CD4-positive, alpha-beta T cell treated with Interleukin-2 at 100 ng/mL for 4 hours (primary cell): ENCODE data around the gene CCDC136.

Experiments
- DNase-seq: peaks from one replicate; pipeline ENCODE4 v3.0.0-alpha.2; 2020; ENCODE audit warnings: low spot score

CCDC136 gene

DNA sequence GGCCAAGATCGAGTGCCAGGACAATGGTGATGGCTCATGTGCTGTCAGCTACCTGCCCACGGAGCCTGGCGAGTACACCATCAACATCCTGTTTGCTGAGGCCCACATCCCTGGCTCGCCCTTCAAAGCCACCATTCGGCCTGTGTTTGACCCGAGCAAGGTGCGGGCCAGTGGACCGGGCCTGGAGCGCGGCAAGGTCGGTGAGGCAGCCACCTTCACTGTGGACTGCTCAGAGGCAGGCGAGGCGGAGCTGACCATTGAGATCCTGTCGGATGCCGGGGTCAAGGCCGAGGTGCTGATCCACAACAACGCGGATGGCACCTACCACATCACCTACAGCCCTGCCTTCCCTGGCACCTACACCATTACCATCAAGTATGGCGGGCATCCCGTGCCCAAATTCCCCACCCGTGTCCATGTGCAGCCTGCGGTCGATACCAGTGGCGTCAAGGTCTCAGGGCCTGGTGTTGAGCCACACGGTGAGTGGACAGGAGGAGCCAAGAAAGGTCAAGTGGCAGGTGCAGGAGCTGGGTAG, 53.1 kb downstream of the CCDC136 start:
- DNase-seq, result no peak

DNA sequence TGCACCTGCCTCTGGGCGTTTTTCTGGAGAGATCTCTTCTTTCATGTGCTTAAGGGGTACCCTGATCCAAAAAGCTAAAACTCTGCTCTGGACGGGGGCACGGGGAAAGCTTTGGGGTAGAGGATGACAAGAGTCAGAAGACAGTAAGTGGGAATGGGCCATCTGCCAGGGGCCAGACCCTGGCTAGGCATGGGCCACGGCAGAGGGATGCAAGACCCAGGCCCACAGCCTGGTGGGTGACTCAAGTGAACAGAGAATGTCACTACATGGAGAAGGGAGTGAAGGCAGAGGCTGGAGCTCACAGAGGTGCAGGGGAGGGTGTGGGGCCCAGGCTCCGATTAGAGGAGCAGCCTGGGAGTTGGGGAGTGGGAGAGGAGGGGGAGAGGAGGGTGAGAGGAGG, 53.7 kb downstream of the CCDC136 start:
- no peak for DNase-seq

DNA sequence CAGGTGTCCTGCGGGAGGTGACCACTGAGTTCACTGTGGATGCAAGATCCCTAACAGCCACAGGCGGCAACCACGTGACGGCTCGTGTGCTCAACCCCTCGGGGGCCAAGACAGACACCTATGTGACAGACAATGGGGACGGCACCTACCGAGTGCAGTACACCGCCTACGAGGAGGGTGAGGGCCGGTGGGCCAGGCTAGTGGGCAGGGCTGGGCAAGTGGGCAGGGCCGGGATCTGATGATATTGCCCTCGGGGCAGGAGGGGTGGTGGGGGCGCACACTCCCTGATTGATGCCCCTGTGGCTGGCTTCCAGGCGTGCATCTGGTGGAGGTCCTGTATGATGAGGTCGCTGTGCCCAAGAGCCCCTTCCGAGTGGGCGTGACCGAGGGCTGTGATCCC, 54.2 kb downstream of the CCDC136 start:
- no peak for DNase-seq

DNA sequence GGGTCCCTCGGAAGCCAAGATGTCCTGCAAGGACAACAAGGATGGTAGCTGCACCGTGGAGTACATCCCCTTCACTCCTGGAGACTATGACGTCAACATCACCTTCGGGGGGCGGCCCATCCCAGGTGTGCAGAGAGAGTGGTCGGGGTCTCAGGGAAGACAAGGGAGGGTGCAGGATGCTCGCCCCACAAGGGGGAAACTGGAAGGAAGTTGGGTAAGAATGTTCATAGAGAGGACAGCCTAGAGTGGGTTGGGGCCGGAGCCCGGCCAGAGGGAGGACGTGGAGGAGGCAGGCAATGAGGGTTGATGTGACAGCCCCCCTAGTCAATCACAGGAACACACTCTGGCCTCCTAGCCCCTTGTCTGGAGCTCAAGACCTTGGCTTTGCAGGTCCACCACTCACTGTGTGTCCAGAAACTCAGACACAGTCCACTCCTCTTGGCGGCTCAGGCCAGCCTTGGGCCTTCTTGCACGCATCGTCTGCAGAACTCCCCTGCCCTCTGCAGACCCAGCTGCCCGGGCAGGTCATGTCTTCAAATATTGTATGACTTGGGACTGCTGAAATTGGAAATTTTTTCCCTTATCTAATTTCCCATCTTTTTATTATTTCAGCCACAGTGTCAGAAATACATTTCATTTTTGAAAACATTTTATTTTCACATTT, 55.1 kb downstream of the CCDC136 start:
- no peak for DNase-seq

DNA sequence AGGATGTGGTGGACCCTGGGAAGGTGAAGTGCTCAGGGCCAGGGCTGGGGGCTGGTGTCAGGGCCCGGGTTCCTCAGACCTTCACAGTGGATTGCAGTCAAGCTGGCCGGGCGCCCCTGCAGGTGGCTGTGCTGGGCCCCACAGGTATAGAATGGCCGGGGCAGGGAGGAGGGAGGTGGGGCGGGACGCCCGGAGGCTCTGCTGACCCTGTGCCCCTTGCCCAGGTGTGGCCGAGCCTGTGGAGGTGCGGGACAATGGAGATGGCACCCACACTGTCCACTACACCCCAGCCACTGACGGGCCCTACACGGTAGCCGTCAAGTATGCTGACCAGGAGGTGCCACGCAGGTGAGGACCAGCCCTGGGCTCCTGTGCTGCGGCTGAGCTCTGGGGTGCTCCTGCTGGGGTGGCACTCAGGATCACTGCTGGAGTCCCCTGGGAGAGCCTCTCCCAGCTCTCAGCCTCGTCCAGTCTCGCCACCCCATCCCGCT, 56.0 kb downstream of the CCDC136 start:
- no peak for DNase-seq

DNA sequence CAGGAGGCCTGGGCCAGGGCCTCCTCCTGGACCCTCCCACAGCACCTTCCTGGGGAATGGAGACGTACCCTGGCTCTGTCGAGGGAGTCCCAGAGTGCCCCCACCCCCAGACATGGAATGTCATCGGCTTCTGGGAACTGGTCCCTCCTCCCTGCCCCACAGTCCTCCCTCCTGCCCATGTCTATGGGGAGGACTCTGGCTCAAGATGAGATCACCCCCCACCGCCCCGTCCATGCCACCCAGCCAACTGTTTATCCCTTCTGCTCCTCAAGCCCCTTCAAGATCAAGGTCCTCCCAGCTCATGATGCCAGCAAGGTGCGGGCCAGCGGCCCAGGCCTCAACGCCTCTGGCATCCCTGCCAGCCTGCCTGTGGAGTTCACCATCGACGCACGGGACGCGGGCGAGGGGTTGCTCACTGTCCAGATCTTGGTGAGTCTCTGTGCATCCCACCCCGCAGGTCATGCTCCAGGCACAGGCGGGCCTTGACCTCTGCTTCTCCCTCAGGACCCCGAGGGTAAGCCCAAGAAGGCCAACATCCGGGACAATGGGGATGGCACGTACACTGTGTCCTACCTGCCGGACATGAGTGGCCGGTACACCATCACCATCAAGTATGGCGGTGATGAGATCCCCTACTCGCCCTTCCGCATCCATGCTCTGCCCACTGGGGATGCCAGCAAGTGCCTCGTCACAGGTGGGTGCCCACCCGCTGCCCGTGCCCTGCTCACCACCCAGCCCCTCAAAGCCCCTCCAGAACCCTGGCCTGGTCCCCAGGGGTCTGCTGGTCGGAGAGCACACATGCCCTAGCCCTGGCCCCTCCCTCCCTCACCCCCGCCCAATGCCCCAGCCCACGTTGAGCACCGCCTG, 56.8 kb downstream of the CCDC136 start:
- DNase-seq, result no peak

DNA sequence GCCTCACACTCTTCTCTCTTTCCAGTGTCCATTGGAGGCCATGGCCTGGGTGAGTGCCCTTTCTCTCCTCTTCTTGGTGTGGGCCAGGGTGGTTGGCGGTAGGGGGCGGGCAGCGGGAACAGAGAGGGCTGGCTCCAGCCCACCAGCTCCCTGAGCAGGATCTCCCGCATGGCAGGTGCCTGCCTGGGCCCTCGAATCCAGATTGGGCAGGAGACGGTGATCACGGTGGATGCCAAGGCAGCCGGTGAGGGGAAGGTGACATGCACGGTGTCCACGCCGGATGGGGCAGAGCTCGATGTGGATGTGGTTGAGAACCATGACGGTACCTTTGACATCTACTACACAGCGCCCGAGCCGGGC, 57.4 kb downstream of the CCDC136 start:
- DNase-seq, result no peak

DNA sequence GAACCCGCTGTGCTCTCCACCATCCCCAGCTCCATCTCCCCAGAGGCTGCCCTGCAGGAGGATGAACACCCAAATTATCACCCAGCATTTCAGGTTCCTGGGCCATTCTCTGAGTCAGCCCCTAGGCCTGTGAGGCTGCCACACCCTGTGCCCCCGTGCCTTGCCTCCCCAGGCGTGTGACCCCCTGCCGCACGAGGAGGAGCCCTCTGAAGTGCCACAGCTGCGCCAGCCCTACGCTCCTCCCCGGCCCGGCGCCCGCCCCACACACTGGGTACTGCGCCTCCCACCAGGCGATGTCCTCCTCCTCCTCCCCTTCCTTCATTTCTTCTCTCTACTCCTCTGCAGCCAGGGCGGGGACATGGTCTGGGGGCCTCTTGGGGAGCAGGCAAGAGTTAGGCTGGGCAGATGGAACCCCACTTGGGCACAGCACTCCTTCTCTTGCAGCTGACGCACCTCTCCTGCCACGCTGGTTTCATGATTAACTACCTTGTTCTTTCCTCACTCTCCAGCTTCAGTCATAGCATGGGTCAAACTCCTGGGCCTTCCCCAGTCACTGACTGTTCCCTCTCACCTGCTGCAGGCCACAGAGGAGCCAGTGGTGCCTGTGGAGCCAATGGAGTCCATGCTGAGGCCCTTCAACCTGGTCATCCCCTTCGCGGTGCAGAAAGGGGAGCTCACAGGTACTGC, 58.2 kb downstream of the CCDC136 start:
- DNase-seq, result no peak

DNA sequence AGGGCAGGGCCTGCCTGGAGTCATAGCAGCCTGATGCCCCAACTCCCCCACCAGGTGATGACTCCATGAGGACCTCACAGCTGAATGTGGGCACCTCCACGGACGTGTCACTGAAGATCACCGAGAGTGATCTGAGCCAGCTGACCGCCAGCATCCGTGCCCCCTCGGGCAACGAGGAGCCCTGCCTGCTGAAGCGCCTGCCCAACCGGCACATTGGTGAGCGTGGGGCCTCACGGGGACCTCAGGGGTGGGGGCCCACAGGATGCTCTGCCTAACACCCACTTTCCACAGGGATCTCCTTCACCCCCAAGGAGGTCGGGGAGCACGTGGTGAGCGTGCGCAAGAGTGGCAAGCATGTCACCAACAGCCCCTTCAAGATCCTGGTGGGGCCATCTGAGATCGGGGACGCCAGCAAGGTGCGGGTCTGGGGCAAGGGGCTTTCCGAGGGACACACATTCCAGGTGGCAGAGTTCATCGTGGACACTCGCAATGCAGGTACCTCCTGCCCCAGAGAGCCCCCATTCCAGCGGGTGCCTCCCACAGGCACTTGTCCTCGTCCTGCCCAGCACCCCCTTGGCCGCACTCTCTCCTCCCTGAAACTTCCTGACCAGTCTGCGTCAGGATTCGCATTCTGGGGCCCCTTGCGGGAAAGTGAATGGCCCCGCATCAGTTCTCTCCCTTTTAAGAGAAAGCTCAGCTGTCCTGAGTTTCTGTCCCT, 60.9 kb downstream of the CCDC136 start:
- no peak for DNase-seq

DNA sequence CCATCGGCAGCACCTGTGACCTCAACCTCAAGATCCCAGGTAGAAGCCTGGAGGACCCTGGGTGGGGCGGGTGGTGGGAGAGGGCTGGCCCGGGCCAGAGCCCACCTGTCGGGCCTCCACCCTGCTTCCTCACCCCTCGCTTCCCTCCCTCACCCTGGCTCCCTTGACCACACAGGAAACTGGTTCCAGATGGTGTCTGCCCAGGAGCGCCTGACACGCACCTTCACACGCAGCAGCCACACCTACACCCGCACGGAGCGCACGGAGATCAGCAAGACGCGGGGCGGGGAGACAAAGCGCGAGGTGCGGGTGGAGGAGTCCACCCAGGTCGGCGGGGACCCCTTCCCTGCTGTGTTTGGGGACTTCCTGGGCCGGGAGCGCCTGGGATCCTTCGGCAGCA, 62.0 kb downstream of the CCDC136 start:
- no peak for DNase-seq

DNA sequence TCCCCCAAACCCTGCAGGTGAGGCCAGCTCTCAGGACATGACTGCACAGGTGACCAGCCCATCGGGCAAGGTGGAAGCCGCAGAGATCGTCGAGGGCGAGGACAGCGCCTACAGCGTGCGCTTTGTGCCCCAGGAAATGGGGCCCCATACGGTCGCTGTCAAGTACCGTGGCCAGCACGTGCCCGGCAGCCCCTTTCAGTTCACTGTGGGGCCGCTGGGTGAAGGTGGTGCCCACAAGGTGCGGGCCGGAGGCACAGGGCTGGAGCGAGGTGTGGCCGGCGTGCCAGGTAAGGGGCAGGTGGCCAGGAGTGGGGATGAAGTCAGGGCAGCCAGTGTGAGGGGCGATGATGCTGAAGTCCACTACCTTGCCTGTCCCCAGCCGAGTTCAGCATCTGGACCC, 62.6 kb downstream of the CCDC136 start:
- no peak for DNase-seq

DNA sequence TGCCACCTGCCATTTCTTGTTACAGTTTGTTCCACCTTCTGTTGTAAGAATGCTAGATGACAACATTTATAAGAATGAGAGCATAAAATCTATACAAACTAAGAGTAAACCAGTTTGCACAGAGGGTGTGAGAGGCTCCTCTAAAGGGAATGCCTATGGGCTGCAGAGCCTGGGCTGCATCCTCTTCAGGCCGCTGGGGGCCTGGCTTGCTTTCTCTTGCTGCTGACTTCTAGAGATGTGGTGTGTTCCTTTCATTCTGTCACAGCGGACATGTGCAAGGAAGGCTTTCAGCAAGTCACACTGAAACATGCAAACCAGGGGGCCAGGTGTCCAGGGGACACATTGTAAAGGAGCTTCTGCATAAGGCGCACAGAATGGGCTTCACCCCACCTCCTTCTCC, 63.8 kb downstream of the CCDC136 start:
- no peak for DNase-seq

DNA sequence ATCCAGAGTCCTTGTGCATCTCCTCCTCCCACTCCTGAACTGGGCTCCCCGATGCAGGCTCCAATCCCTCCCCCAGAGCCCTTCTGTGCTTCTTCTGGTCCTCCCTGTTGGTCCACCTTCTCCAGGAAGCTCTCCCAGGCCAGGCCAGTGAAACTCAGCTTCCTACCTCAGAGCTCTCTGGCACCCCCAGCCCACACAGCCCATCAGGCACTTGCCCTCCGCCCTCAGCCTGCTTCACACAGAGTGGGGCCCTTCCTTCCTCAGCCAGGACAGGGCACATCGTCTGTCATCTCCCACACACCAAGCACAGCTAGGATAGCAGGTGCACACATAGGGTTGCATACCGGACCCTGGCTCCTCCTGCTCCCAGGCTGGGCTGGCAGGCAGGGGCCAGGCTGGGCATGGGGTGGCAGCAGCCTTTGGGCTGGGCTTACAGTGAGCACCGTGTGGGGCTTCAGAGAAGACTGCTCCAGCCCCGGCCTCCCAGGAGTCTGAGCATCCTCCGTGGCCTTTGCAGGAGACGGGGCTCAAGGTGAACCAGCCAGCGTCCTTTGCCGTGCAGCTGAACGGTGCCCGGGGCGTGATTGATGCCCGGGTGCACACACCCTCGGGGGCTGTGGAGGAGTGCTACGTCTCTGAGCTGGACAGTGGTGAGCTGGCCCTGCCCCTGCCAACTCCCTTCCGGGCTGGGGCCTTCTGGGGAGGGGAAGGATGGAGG, 64.4 kb downstream of the CCDC136 start:
- no peak for DNase-seq

DNA sequence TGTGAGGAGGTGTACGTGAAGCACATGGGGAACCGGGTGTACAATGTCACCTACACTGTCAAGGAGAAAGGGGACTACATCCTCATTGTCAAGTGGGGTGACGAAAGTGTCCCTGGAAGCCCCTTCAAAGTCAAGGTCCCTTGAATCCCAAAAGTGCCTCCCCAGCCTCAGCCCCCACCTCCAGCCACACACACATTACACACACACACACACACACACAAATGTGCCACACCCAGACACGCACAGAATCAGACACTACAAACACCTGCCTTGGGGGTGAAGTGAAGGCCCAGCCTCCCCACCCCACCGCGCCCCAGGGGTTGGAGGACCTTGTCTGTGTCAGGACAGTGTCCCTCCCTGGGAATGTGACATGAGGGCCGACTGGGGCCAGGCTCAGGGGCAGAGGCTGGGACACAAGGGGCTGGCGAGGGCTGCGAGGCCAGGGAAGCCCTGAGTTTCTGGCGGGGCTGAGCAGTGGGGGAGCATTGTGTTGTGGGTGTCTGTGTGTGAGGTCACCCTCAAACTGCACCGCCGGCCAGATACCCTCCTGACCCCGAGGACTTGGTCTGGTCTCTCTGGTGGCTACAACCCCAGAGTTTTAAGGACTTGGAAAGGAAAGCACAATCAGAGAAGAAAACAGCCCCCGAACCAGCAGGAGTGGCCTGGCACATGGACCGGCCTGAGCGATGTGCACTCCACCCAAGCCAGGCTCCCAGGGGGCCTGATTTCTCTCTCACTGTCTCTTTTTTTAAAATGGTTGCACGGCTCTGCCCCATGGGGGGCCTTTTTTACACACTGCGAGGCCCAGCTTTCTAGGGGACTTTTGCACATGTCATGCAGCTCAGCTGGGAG, 66.8 kb downstream of the CCDC136 start:
- no peak for DNase-seq

DNA sequence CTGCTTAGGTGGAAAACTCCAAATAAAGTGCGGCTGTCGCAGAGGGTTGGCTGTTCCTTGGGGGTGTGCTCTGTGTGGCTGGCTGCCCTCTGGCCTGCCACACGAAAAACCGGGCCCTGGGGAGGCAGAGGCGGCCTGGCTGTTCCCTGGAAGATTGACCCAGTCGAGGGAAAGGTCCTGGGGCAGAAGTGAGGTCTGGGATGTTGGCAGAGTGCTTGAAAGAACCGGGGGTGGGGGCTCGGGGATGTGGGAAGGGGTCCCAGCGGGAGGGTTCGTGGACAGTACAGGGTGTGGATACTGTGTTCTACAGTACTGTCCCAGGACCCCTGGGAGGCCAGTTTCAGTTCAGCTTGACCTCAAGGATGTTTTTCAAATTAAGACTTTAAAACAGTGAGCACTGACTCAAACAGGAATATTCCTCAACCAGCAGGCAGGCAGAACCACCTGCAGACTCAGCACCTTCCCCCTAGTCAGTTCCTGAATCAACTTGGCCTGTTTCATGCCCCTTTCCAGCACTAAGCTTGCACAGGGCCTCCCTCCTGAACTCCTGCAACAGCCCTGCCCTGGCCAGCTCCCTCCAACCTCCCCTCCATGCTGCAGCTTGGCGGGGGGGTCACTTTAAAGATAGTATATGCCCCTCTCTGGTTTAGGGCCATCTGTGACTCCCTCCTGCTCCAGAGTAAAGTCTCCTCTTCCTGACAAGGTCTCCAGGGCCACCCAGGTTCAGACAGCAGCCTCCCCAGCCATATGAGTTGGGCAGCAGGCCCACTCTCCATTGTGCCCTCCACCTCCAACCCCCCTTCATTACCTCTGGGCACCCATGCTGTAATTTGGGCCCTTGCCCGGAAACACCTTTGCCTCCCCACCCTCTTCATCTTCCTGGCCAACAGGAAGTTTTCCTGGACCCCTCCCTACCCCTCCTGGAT, 67.7 kb downstream of the CCDC136 start:
- no peak for DNase-seq

DNA sequence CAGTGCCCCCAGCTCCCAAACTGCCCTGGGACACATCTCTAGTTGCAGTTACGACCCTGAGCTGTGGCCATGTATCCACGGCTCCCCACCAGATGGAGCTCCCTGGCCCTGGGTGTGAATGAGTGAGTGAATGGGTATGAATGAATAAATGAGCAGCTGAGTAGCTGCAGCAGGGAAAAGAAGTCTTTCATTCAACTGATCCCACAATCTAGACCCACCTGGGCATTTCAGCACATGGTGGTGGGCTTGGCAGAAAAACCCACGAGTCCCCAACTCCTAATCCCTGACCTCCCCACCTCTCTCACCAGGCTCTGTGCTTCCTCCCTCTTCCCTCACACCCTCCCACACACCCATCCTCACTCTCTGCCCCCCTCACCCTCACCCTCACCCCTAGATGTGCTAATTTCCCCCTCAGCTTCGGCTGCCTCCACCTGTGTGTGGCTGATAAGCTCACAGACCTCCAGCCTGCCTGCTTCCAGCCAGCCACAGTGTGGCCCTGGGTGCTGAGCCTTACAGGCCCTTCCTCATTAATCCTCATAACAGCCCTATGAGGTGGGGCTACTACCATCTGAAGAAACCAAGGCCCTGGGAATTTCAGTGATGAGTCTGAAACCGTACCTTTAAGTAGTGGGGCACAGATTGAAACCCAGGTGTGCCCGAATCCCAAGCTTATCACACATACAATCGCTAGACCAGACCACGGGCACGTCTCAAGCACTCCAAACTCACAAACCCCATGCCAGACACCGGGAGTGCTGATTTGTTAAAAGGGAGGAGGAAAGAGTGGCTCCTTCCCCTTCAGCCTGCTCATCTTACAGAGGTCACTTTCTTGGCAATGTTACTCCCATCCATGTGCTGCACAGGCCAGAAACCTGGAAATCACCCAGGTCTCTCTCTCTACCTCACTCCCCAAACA, 68.6 kb downstream of the CCDC136 start:
- DNase-seq, result no peak

DNA sequence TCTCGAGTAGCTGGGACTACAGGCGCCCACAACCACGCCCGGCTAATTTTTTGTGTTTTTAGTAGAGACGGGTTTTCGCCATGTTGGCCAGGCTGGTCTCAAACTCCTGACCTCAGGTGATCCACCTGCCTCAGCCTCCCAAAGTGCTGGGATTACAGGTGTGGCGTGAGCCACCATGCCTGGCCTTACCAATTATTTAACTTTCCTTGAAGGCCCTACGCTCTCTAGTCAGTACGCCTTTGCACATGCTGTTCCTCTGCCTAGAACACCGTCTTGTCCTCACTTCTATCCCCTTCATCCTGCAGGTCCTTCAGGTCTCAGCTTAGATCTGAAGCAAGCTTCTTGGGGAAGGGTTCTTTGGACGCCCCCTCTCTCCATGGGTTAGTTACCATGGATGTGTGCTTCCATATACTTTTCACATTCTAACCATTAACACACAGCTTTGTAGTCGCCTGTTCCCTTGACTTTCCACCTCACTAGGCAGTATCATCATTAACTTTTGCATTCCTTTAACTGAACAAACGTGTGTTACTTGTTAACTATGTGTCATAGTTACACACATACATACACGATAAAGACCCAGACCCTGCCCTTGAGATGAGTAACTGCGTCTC, 70.3 kb downstream of the CCDC136 start:
- no peak for DNase-seq
